ENCODE results near the gene ZNF560. TPM values are rescaled to one million over a fixed set of nuclear protein-coding genes. Genes with fewer than 3 reads are reported as not detected.

Gene ZNF560
- total RNA-seq: 1.5 and 2.6 TPM in 2 replicates

DNA sequence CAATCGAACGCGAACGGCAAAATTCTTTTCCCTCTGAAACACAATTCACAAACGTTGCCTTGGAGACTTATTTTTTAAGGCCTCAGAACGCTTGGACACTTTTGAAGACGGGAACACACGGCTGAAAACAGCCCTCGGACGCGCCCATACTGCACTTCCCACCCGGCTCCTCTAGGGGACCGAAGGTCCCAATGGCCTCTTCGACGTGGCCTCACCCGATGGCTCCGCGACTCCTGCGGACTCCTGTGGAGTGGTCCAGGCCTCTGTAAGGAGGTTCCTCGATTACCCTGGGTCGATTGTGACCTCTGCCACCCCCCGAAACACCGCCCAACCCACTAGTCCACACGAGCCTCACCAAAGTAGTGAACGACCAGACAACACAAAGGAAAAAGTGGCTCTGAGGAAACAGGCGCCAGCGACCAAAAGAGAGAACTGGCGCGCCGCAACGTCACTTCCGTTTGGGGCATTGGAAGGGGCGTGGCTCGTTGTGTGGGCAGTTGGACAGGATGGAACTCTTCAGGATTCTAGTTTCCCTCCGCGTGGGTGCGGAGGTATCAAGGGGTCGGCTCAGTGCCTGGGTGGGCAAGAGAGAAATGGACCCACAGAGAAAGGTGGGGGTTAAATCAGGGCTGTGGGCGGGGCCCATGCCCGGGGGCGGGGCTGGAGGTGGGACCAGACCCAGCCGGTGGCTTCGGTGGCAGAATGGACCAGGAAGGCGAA is at the start of gene ZNF560:
Gene ZNF560 (minus strand): TSS at position 434 of the 720 bp plus-strand sequence. CDS start 23,303 bp downstream, outside the sequence.

DNA sequence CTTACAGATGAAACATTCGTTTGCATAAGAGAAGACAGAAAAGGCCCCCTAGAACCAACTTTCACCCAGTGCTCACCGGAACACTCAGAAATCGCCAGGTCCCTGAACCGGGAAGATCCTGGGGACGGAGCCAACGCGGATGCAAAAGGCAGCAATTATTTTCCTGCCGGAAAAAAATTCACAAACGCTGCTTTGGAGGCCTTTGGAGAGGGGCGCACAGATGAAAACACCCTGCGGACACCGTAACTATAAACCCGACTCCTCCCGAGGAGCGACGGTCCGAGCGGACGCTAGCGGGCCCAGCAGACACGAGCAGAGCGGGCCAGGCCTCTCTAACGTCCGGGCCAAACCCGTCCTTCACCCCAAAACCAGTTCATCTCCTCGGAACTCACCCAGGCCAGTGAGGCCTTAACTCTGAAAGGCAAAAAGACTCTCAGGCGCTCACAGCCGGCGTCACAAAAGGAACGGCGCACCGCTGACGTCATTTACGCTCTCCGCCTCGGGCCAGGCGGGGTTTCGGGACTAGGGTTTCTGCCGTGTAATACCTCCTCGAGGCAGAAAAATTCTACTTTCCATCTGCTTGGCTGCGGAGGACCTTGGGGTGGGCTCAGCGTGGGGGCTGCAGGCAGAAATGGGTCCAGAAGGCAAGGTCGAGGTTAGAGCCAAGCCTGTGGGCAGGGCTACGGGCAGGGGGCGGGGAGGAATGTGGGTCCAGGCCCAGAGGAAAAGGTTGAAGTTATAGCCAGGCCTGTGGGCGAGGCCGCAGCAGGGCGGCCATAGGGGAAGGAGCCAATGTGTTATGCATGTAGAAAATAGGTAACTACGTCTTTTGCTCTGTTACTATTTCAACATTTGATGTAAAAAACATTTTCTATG is 40.0 kb upstream of the ZNF560 start, which contains the start of gene ZNF426:
Gene ZNF426 (minus strand): TSS at position 463 of the 876 bp plus-strand sequence. CDS start 2,413 bp downstream, outside the sequence.

DNA sequence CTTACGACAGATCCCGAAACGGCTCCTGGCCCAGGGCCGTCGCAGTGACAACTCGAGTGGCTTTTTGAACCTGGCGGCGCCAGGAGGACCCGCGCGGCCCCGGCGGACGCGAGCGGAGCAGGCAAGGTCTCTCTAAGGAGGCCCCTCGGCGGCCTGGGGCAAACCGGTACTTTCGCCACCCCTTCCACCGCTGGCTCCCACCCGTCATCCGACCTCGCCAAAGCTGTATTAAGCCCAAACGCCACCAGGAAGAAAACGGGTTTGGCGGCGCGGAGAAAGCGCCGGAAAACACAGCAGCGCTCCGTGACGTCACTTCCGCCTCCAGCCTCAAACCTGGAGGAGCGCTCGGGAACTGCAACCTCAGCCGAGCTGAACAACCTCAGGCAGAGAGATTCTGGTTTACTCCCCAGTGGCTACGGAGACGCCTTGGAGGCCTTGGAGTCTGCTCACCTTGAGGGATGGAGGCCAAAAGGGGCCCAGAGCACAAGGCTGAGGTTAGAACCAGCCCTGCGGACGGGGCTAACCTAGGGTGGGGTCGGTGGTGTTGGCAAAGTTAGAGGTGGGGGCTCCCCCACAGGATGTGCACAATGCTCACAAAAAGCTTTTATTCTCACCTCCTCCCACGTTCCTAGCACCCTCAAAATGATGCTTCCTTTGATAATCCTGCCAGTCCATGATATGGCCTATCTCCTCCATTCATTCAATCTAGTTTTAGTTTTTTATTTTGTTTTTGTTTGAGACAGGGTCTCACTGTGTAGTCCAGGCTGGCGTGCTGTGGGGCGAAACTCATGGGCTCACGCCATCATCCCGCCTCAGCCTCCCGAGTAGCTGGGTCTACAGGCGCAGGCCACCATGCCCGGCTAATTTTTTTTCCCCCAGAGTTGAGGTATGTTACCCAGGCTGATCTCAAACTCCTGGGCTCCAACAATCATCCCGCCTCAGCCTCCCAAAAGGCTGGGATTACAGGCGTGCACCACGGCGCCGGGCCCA is 62.8 kb downstream of the ZNF560 start, which contains the start of gene ZNF266:
Gene ZNF266 (minus strand): TSS at position 295 of the 990 bp plus-strand sequence. CDS start 15,484 bp downstream, outside the sequence.

Other genes starting within 250 kb of the ZNF560 start
- not detected in 2 replicates for gene OR7E24, start 247.7 kb downstream of the ZNF560 start, total RNA-seq
- gene ZNF699, start 188.8 kb downstream of the ZNF560 start, total RNA-seq: 26.1 and 38.5 TPM in 2 replicates
- gene ZNF559, start 174.4 kb downstream of the ZNF560 start, total RNA-seq: 12.0 and 18.8 TPM in 2 replicates
- gene ZNF177, start 135.6 kb downstream of the ZNF560 start, total RNA-seq: 1.3 and 1.5 TPM in 2 replicates
- gene ZNF266, start 63.0 kb downstream of the ZNF560 start, total RNA-seq: 13.1 and 14.1 TPM in 2 replicates
- gene ZNF426, start 40.0 kb upstream of the ZNF560 start, total RNA-seq: 29.9 and 30.5 TPM in 2 replicates
- 35.2 and 36.2 TPM in 2 replicates for gene ZNF121, start 85.9 kb upstream of the ZNF560 start, total RNA-seq
- gene ZNF561, start 122.6 kb upstream of the ZNF560 start, total RNA-seq: 37.0 and 51.0 TPM in 2 replicates
- gene ZNF562, start 176.5 kb upstream of the ZNF560 start, total RNA-seq: 41.2 and 43.7 TPM in 2 replicates

Data from hair follicle dermal papilla cell (primary cell).